ENCODE data around the gene ALG12.

ALG12 gene

DNA sequence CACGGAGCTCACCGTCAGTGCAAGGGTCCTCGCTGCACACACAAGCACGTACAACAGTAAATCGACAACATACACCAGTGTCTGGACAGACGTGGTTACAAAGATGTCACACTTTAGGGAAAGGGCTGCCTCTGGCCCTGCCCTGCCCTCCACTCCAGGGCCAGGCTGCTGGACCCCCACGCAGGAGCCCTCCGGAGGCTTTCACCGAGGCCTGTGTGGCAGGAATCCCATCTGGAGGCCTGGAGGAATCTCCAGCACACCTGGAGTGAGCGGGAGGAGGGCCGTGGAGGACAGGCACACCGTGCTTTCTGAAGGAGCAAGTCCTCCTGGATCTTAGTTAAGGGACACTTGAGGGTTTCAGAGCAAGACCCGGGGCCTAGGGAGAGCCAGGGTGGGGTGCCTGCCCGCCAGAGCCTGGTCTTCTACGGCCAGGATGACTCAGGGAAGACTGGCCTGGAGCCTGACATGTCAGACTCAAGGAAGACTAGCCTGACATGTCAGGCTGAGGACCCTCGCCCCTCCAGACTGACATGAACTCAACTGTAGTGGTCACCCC, 40.2 kb upstream of the ALG12 start:
- no peak for DNase-seq (ENCODE audit: low read depth in 2 of 2, low spot score in 1 of 2)

GRCh38 chr22:49957826-49958365, 39.7 kb upstream of the ALG12 start:
- no peak for DNase-seq (ENCODE audit: low read depth in 2 of 2, low spot score in 1 of 2)

DNA sequence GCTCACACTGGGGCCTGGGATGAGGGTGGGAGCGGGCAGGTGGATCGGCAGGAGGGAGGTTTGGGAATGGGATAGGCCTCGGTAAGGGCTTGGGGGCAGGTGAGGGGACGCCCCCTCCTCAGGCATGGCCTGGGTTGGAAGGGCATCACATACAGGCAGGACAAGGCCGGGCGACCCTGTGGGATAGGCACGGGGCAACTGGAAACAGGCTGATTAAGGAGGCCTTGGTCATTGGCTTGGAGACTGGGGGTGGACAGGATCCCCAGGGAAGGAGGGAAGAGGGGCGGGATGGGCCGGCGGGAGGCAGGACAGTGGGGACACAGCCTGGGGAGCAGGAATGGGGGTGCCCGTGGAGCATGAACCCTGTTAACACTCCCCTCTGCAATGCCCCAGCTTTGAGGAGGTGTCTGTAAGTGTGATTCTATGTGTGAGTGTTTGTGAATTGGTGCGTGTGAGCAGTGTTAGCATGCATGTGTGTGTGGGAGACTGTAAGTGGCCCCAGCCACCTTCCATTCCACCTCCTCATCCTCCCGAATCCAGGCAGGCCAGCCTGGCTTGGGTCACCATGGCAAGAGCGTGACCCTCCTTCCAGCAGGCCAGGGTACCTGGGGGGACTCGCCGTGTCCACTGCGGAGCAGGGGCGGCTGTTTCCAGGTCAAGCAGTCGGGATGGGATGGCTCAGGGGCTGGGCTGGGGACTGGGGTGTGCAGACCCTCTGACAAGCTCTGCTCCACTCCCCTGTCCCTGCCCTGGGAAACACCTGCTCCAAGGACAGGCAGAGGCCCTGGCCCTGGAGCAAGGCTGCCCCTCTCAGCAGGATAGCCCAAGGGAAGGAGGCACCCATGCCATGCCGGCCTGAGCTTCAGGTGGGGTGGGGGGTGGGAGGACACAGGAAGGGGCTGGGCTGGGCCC, 38.9 kb upstream of the ALG12 start:
- DNase-seq (ENCODE audit: low read depth in 2 of 2, low spot score in 1 of 2), result no peak

- no peak for DNase-seq (ENCODE audit: low read depth in 2 of 2, low spot score in 1 of 2)
Observed at GRCh38 chr22:49956418-49956770, 38.2 kb upstream of the ALG12 start.

DNA sequence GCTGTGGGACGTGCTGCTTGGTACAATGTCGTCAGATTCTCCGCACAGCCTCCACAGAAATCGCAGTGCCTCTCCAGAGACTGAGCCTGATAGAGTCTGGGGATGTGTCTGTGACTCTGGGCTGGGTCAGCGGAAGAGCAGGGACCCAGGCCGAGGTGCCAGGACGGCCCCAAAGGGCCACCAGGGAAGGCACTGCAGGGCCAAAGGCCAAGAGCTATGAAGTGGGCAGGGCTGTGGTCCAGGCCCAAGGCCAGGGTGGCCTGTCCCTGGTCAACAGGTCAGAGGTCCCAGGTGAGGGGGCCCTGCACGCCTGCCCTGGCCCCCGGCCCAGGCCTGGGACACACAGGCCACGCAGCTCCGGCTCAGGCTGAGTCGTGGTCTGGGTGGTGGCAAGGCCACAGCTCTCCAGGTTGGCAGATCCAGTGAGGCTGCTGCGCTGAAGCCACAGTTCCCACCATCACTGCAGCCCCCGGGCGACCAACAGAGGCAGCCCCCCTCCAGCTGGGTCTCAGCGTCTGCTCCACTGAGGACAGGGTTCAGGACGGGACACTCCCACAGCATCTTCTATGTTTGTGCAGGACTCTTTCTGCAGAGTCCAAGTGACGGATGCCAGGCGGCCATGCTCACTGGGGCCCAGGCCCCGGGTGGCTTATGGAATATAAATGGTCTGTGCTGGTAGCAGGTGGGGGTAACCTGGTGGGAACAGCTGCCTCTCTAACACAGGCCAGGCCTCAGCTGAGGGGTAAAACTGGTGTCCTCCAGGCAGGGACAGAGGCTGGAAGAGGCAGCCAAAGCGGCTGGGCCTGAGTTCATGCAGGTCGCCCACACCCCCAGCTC, 37.6 kb upstream of the ALG12 start:
- no peak for DNase-seq (ENCODE audit: low read depth in 2 of 2, low spot score in 1 of 2)

- no peak for DNase-seq (ENCODE audit: low read depth in 2 of 2, low spot score in 1 of 2)
Observed at GRCh38 chr22:49954991-49955580, 36.8 kb upstream of the ALG12 start.

DNA sequence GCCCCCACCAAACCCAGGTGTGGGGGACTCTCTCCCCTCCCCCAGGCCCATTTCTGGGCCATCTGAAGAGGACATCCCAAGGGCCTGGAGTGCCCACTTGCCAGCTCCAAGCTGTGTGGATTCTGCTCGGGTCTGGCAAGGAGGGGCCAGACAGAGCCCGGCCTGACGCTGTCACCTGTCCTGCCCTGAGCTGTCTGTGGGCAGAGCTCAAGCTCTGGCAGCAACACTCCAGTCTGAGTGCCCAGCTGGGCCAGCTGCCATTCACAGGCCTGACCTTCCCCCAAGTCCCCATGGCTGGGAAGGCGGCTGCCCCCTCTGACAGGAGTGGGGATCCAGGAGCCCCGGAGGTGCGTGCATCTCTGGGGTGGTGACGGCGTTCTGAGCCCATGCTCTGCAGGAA, 36.1 kb upstream of the ALG12 start:
- no peak for DNase-seq (ENCODE audit: low read depth in 2 of 2, low spot score in 1 of 2)

GRCh38 chr22:49953680-49954344, 35.6 kb upstream of the ALG12 start:
- DNase-seq (ENCODE audit: low read depth in 2 of 2, low spot score in 1 of 2), result no peak

GRCh38 chr22:49953027-49953679, 34.9 kb upstream of the ALG12 start:
- no peak for DNase-seq (ENCODE audit: low read depth in 2 of 2, low spot score in 1 of 2)

- DNase-seq (ENCODE audit: low read depth in 2 of 2, low spot score in 1 of 2), result no peak
Observed at GRCh38 chr22:49951986-49952896, 34.0 kb upstream of the ALG12 start.

DNA sequence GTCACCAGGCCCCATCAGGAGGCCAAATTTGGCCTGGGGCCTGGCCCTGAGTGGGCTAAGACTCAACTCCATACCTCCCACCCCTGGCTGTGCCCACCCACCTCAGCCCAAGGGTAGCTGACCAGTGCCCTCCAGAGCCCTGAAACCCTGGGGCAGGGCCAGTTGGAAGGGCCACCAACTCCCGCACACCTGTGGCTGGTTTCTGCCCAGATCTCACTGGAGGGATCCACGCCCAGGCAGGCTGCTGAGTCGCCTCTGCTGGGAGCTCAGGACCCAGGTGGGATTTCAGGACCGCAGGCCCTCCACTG, 33.4 kb upstream of the ALG12 start:
- no peak for DNase-seq (ENCODE audit: low read depth in 2 of 2, low spot score in 1 of 2)

- DNase-seq (ENCODE audit: low read depth in 2 of 2, low spot score in 1 of 2), result peak in 1 of 2 donors; percentile 88
Observed at GRCh38 chr22:49951000-49951677, 32.9 kb upstream of the ALG12 start.

GRCh38 chr22:49950396-49950994, 32.3 kb upstream of the ALG12 start:
- DNase-seq (ENCODE audit: low read depth in 2 of 2, low spot score in 1 of 2), result no peak

DNA sequence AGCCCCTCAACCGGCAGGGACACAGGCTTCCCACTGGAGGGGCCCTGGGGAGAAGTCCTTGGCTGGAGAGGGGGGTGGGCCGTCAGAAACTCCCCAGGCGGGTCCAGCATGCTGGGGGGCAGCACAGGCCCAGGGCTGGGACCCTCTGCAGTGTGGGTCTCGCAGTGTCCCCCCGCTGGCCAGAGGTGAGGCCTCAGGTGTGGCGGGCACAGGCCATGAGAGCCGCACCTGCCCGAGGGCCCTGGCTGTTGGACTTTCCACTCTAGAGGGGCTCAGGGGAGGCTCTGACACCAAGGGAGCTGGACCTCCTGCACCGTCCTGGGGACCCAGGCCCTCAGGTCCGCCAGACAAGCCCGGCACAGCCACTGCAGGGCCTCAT, 31.7 kb upstream of the ALG12 start:
- DNase-seq (ENCODE audit: low read depth in 2 of 2, low spot score in 1 of 2), result no peak

- DNase-seq (ENCODE audit: low read depth in 2 of 2, low spot score in 1 of 2), result no peak
Observed at GRCh38 chr22:49948958-49949913, 31.0 kb upstream of the ALG12 start.

- no peak for DNase-seq (ENCODE audit: low read depth in 2 of 2, low spot score in 1 of 2)
Observed at GRCh38 chr22:49948116-49948957, 30.1 kb upstream of the ALG12 start.

DNA sequence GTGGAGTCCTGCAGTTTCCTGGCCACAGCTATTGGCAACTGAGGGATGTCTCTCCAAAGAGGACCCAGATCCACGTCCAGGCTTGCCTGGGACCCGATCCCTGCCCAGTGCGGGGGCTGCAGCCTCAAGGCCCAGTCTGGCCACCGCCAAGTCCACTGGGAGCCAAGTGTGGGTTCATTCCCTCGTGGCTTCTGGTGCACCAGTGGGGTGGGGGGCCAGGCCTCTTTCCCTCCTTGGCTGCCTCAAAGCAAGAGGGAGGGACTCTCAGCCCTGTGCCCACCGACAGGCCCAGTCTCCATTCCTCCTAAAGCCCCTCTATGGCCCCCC, 29.0 kb upstream of the ALG12 start:
- no peak for DNase-seq (ENCODE audit: low read depth in 2 of 2, low spot score in 1 of 2)

Measured in stimulated activated CD8-positive, alpha-beta memory T cell treated with anti-CD3 and anti-CD28 coated beads, Interleukin-4, amount 100 ng/mL, for 4 hours (primary cell).